Sigmoid colon (tissue), 7 donors: ENCODE data around the gene USP34. TPM values are rescaled to one million over a fixed set of nuclear protein-coding genes. Genes with fewer than 3 reads are reported as not detected.
A peak's percentile ranks its signal among the peaks of the same experiment; 100 is the strongest.
"Not testable (repeated sequence)": the region's sequence is repeated elsewhere in the genome, so short reads cannot be mapped to it uniquely, and the experiment has no call there.

ENCODE experiments used
- DNase-seq: peaks from one replicate; pipeline ENCODE4 v3.0.0-alpha.2; 2019
- H3K27ac ChIP-seq, 4 donors: fragments of 200-600 bp; sonication (generic); one replicate each; pipeline ENCODE4 v1.5.1; 2016 to 2019; ENCODE audit warnings: mild to moderate bottlenecking in 1 of 4
- H3K27me3 ChIP-seq, 3 donors: fragments of 200-600 bp; sonication (generic); one replicate each; pipeline ENCODE4 v1.5.1; 2019; ENCODE audit warnings: mild to moderate bottlenecking in 1 of 3
- H3K36me3 ChIP-seq, 4 donors: fragments of 200-600 bp; sonication (generic); one replicate each; pipeline ENCODE4 v1.5.1; 2016 to 2019
- H3K4me1 ChIP-seq, 4 donors: fragments of 200-600 bp; sonication (generic); one replicate each; pipeline ENCODE4 v1.5.1; 2017 to 2019
- H3K4me3 ChIP-seq, 4 donors: fragments of 200-600 bp; sonication (generic); one replicate each; pipeline ENCODE4 v1.5.1; 2017 to 2019; ENCODE audit warnings: mild to moderate bottlenecking in 2 of 4, moderate library complexity in 1 of 4
- H3K9me3 ChIP-seq, 4 donors: fragments of 200-600 bp in 3 of 4; sonication (generic) in 3 of 4; one replicate each; pipeline versions ENCODE4 v1.5.1 to v1.6.1; 2013 to 2019
- CTCF ChIP-seq, 4 experiments: fragments of 450-650 bp in 3 of 4; fragments of 200-600 bp in 1 of 4; IDR thresholded peaks; one replicate each; pipeline ENCODE4 v1.5.1; 2016 to 2019; ENCODE audit warnings: antibody characterized with exemption in 4 of 4, mild to moderate bottlenecking in 3 of 4, moderate library complexity in 2 of 4
- EP300 ChIP-seq, 4 donors: sonication (generic); formaldehyde crosslinking; IDR thresholded peaks; one replicate each; pipeline ENCODE4 v1.6.1; 2017; ENCODE audit warnings: antibody characterized with exemption in 4 of 4
- POLR2A ChIP-seq, 2 donors: fragments of 450-650 bp; IDR thresholded peaks; one replicate each; pipeline ENCODE4 v1.6.1; 2016; ENCODE audit warnings: antibody characterized with exemption in 2 of 2, mild to moderate bottlenecking in 2 of 2, moderate library complexity in 2 of 2
- POLR2AphosphoS5 ChIP-seq, 4 donors: sonication (generic); formaldehyde crosslinking; IDR thresholded peaks; one replicate each; pipeline ENCODE4 v1.6.1; 2017; ENCODE audit warnings: antibody characterized with exemption in 4 of 4
- WGBS, 2 donors: extraction: QIAGEN DNeasy Blood & Tissue Kit; methylation state at CpG; one replicate each; pipeline ENCODE4 v1.1.7; 2013; 5-methylcytosine and 5-hydroxymethylcytosine counted together
- intact Hi-C: fragments of 100-400 bp; cut with DNase I; formaldehyde crosslinking; loops from one replicate; pipeline ENCODE4 v1.15.1; 2023
- polyA plus RNA-seq, 3 donors: library from polyadenylated mRNA; stranded (reverse); fragments of 200-250 nt; gene quantifications; one replicate each; pipeline ENCODE4 v1.2.3, GENCODE V29; 2013
- total RNA-seq, 4 donors: library from RNA; depleted of rRNA; stranded (reverse); fragments of >200 nt; gene quantifications; one replicate each; pipeline ENCODE4 v1.1.0, GENCODE V29; 2016
- donor health status: healthy with polysubstance abuse.
- donor health status: Bipolar disorder and iron deficiency.
- donor health status: healthy.

The USP34 gene
- total and polyA plus RNA-seq, 7 donors, result 23.6 to 158 (median 135) TPM

- Histone ChIP-seq H3K36me3 (no peaks in the 10 kb centered on the region), H3K27me3 (no peaks in the 10 kb centered on the region), H3K4me3 (peak overlapping the region; percentile 79 to 90 (median 84)), H3K4me1 (peaks cover 0 to 46% (median 30%) of the 10 kb centered on the region in 4 donors), H3K27ac (peak overlapping the region; percentile 95 to 99 (median 97)), H3K9me3 (no peaks in the 10 kb centered on the region)
- TF ChIP-seq CTCF (IDR thresholded peaks at IDR 0.05) (no peak), POLR2AphosphoS5 (IDR thresholded peaks at IDR 0.05) (peak; percentile 46 to 72 (median 51))
- intact Hi-C loops, result loop anchor here (5.0 kb wide), 2 partner anchors 222 to 292 kb away; no protein-coding TSS in a partner anchor
- WGBS, 2 donors, result 1% methylated on average over 79 to 87 of the region's 94 CpGs
- DNase-seq, result peak; percentile 94
These were observed 550 bp downstream of the USP34 start for GRCh38 chr2:61470122-61470951.

GRCh38 chr2:61469424-61470121 lies 1.3 kb downstream of the USP34 start:
- no peak for DNase-seq
- no peaks in the 10 kb centered on the region for H3K36me3 ChIP-seq
- peak overlapping the region; percentile 95 to 99 (median 97) for H3K27ac ChIP-seq
- peak overlapping the region; percentile 79 to 90 (median 84) for H3K4me3 ChIP-seq
- peaks cover 0 to 53% (median 30%) of the 10 kb centered on the region in 4 donors for H3K4me1 ChIP-seq
- intact Hi-C loops, result loop anchor here (5.0 kb wide), 2 partner anchors 223 to 293 kb away; no protein-coding TSS in a partner anchor
- 1 to 8% methylated on average over 8 of the region's 8 CpGs for WGBS, 2 donors
- TF ChIP-seq CTCF (IDR thresholded peaks at IDR 0.05) (no peak), EP300 (IDR thresholded peaks at IDR 0.05) (no peak), POLR2A (IDR thresholded peaks at IDR 0.05) (no peak), POLR2AphosphoS5 (IDR thresholded peaks at IDR 0.05) (no peak)
- H3K9me3 ChIP-seq, result no peaks in the 10 kb centered on the region
- no peaks in the 10 kb centered on the region for H3K27me3 ChIP-seq

- H3K4me3 ChIP-seq, H3K9me3 ChIP-seq, H3K27me3 ChIP-seq, intact Hi-C loops, H3K36me3 ChIP-seq, DNase-seq: not testable (repeated sequence)
- 80 to 93% methylated on average over 10 of the region's 10 CpGs for WGBS, 2 donors
- Histone ChIP-seq H3K4me1 (peaks cover 0 to 63% (median 37%) of the 10 kb centered on the region in 4 donors), H3K27ac (peak overlapping the region in 2 of 4 donors; percentile 97 to 99)
These were observed 2.7 kb downstream of the USP34 start for GRCh38 chr2:61468231-61468630.

- Histone ChIP-seq H3K4me1 (peaks cover 0 to 69% (median 34%) of the 10 kb centered on the region in 4 donors), H3K27ac (no peak overlapping the region), H3K4me3 (no peak overlapping the region), H3K9me3 (no peaks in the 10 kb centered on the region), H3K27me3 (no peaks in the 10 kb centered on the region), H3K36me3 (no peaks in the 10 kb centered on the region)
- TF ChIP-seq CTCF (IDR thresholded peaks at IDR 0.05) (no peak), EP300 (IDR thresholded peaks at IDR 0.05) (no peak), POLR2A (IDR thresholded peaks at IDR 0.05) (no peak), POLR2AphosphoS5 (IDR thresholded peaks at IDR 0.05) (no peak)
- WGBS, 2 donors, result 16 to 61% methylated on average over 3 of the region's 3 CpGs
- no peak for DNase-seq
- intact Hi-C loops, result no loop called here
These were observed 5.8 kb downstream of the USP34 start for GRCh38 chr2:61465045-61465444.
